AG04449 (cell line): ENCODE results near the gene VCAM1.
"Not testable (repeated sequence)": the region's sequence is repeated elsewhere in the genome, so short reads cannot be mapped to it uniquely, and the experiment has no call there.

Source experiments
- CTCF ChIA-PET: fragments of 350-600 bp; formaldehyde crosslinking; extraction: SDS; loops from one replicate; lab custom pipeline; 2021; ENCODE audit warnings: antibody characterized with exemption; lab: Yijun Ruan, JAX
- POLR2A ChIA-PET: fragments of 400-600, 350-600 bp; formaldehyde crosslinking; extraction: SDS; loops from one replicate; lab custom pipeline; 2020; ENCODE audit warnings: antibody characterized with exemption, inconsistent platforms; lab: Yijun Ruan, JAX
- DNase-seq: peaks from one replicate; pipeline ENCODE4 v3.0.0-alpha.2; 2010; ENCODE audit warnings: low read depth, low spot score
- H3K4me3 ChIP-seq: 2 replicates; pipeline ENCODE4 v1.5.1; 2011; ENCODE audit warnings: low read depth, mild to moderate bottlenecking, control low read depth, low read length
- CTCF ChIP-seq: IDR thresholded peaks from one replicate; pipeline ENCODE4 v1.5.1; 2011; ENCODE audit warnings: mild to moderate bottlenecking, moderate library complexity, low read length, control low read depth, inconsistent platforms; ENCODE audit not compliant: insufficient read depth; ENCODE audit errors: missing control alignments

Gene VCAM1

DNA sequence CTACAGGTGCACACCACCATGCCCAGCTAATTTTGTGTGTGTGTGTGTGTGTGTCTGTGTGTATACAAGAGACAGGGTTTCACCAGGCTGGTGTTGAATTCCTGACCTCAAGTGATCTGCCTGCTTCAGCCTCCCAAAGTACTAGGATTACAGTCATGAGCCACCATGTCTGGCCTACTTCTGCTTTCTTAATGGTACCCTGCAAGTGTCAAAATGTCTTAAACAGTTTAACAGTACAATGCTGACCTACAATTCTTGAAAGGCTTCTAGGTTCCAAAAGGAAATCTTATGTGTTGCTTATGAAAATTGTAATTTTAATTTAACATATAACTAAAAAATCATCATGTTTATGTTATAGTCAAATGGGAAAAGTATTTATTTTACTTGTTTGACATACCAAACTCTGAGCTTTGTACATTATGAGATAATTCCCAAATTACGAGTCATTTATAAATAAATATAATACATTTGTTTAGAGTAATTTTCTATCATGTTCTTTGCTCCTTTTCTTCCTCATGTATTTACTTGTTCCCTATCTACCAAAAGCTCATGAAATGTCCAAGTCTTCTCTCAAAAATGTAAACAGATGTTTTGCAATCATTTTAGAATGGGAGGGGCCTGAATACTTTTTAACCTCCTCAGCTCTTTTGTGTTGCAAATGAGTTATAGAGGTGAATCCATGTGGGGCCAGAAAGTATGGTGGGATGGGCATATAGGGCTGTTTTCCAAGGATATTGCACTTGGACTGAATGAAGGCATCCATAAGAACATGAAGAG is 8.4 kb upstream of the VCAM1 start:
- CTCF ChIA-PET = interaction anchor here (1.2 to 1.8 kb wide), 2 partner anchors 11 to 91 kb away, joined by 3 to 7 read pairs; no protein-coding TSS in a partner anchor

GRCh38 chr1:100713027-100713426 is 6.5 kb upstream of the VCAM1 start:
- DNase-seq, H3K4me3 ChIP-seq, POLR2A ChIA-PET: not testable (repeated sequence)
- CTCF ChIA-PET = interaction anchor here (1.2 to 1.9 kb wide), 2 partner anchors 9 to 257 kb away, joined by 3 to 5 read pairs; no protein-coding TSS in a partner anchor

More for the DNA sequence above, 8.4 kb upstream of the VCAM1 start:
- POLR2A ChIA-PET = no interaction called here
- no peak overlapping the region for H3K4me3 ChIP-seq
- no peak for TF ChIP-seq CTCF
- DNase-seq = no peak

DNA sequence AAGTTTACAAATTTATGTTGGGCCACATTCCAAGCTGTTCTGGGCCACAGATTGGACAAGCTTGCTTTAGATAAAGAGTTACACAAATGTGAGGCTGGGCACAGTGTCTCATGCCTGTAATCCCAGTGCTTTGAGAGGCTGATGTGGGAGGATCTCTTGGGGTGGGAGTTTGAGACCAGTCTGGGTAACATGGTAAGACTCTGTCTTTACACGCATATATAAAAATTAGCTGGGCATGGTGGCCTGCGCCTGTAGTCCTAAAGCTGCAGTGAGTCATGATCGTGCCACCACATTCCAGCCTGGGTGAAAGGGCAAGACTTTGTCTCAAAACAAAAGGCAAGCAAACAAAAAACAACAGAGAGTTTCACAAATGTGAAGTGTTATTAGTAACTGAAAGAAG is 5.9 kb upstream of the VCAM1 start:
- ChIA-PET CTCF (interaction anchor here (1.2 to 1.9 kb wide), 2 partner anchors 8 to 258 kb away, joined by 3 to 5 read pairs; no protein-coding TSS in a partner anchor), POLR2A (no interaction called here)
- no peak for DNase-seq
- TF ChIP-seq CTCF = no peak
- no peak overlapping the region for H3K4me3 ChIP-seq

DNA sequence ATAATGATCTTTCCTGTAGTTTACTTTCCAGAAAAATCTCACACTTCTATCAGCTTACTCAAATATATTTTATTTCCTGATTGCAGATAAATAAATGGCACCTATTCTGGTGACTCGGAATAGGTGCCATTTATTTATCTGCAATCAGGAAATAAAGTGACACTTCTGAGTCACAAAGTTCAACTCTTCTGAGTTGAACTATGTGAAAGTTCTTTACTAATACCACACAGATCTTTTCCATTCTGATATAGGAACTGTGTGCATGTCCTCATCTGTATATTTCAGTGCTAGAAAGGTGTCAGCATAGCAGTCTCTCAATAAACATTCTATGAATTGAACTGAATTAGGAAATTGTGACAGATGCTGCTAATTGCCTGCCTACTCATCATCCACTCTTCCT is 4.9 kb upstream of the VCAM1 start:
- no peak for TF ChIP-seq CTCF
- DNase-seq = no peak
- H3K4me3 ChIP-seq = no peak overlapping the region
- POLR2A ChIA-PET = no interaction called here
- CTCF ChIA-PET = no interaction called here

GRCh38 chr1:100717218-100717617 is 2.3 kb upstream of the VCAM1 start:
- CTCF ChIA-PET = interaction anchor here (1.4 to 1.7 kb wide), 2 partner anchors 11 to 111 kb away, joined by 4 read pairs; no protein-coding TSS in a partner anchor
- no peak overlapping the region for H3K4me3 ChIP-seq
- DNase-seq = no peak
- no peak for TF ChIP-seq CTCF
- POLR2A ChIA-PET = no interaction called here

DNA sequence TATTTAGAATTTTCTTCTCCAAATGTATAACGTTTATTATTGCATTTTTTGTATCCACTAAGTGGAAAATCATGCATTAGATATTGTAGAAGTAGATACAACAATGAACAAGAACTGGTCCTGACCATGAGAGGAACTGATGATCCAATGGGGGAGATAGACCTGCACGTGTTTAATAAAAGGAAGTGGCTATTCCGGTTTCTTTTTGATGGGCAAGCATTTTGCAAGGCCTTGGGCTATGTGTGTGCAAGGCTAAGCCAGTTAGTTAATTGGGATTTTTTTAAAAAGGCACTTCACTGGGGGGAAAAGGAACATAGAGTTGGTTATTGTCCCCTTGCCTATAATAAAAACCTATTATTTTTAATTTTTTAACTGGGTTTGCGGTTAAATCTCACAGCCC is 961 bp upstream of the VCAM1 start:
- ChIA-PET POLR2A (no interaction called here), CTCF (interaction anchor here (0.9 to 1.4 kb wide), 2 partner anchors 18 to 112 kb away, joined by 3 to 4 read pairs; no protein-coding TSS in a partner anchor)
- TF ChIP-seq CTCF = no peak
- DNase-seq = no peak
- no peak overlapping the region for H3K4me3 ChIP-seq
